K562 (cell line): ENCODE results near the gene GLB1L2. TPM values are rescaled to one million over a fixed set of nuclear protein-coding genes. Genes with fewer than 3 reads are reported as not detected.

ENCODE experiments used
- CUX1 ChIP-seq: fragments of 200-800 bp; sonication (Bioruptor generic); IDR thresholded peaks from 2 replicates; pipeline ENCODE4 v1.6.1; 2016; ENCODE audit warnings: missing genetic modification characterization, missing compliant biosample characterization
- GABPB2 ChIP-seq: fragments of 250-450 bp; sonication (Bioruptor Pico); conservative IDR thresholded peaks from 2 replicates; pipeline ENCODE4 v1.5.1; 2021; ENCODE audit warnings: mild to moderate bottlenecking
- L3MBTL2 ChIP-seq: fragments of 450-650 bp; IDR thresholded peaks from 2 replicates; pipeline ENCODE4 v1.6.1; 2016; ENCODE audit warnings: mild to moderate bottlenecking, moderate library complexity
- NKRF ChIP-seq: fragments of 450-650 bp; IDR thresholded peaks from 2 replicates; pipeline ENCODE4 v1.6.1; 2016; ENCODE audit warnings: borderline replicate concordance
- RAD21 ChIP-seq, 2 experiments: fragments of 250-450 bp in 1 of 2; fragments of 450-650 bp in 1 of 2; sonication (Bioruptor Pico) in 1 of 2; formaldehyde crosslinking in 1 of 2; IDR thresholded peaks in 1 of 2; conservative IDR thresholded peaks in 1 of 2; 2 replicates each; pipeline versions ENCODE4 v1.4.0 to v1.8.0; 2020 to 2022; ENCODE audit warnings: mild to moderate bottlenecking in 2 of 2, moderate library complexity in 1 of 2
- RCOR1 ChIP-seq, 2 experiments: IDR thresholded peaks; 2 replicates each; pipeline ENCODE4 v1.6.1; 2012; ENCODE audit warnings: low read depth in 2 of 2, low read length in 2 of 2, borderline replicate concordance in 1 of 2, improper control_type of control experiment in 1 of 2
- SRSF7 ChIP-seq: fragments of 200-400 bp; formaldehyde crosslinking; optimal IDR thresholded peaks from 2 replicates; pipeline ENCODE3; 2017; ENCODE audit warnings: mild to moderate bottlenecking, low read depth, low read length
- UBTF ChIP-seq, 2 experiments: IDR thresholded peaks; 2 replicates each; pipeline ENCODE4 v1.6.1; 2012; ENCODE audit warnings: improper control_type of control experiment in 2 of 2, low read depth in 2 of 2, low read length in 2 of 2, borderline replicate concordance in 1 of 2
- VEZF1 ChIP-seq: fragments of 200-800 bp; sonication (Bioruptor generic); IDR thresholded peaks from 2 replicates; pipeline ENCODE4 v1.6.1; 2017; ENCODE audit warnings: missing genetic modification characterization, missing compliant biosample characterization
- ZBTB33 ChIP-seq: sonication (generic); formaldehyde crosslinking; IDR thresholded peaks from 2 replicates; pipeline ENCODE4 v1.8.1; 2023; ENCODE audit warnings: mild to moderate bottlenecking, missing genetic modification reagents
- polyA plus RNA-seq, 8 experiments: library from polyadenylated mRNA; depleted of rRNA in 4 of 8; stranded (reverse) in 5 of 8; unstranded in 3 of 8; fragments of >200 nt; fragmentation: Nextera tagmentation in 2 of 8; fragmentation: Illumina TruSeq in 1 of 8; extraction: Ambion mirVana in 2 of 8; extraction: Trizol in 1 of 8; gene quantifications; 2 replicates each; pipeline versions ENCODE4 v1.2.1 to v1.2.3, GENCODE V29; 2011 to 2014; ENCODE audit warnings: inconsistent platforms in 1 of 8, missing spikeins in 1 of 8
- total RNA-seq, 7 experiments: library from RNA; depleted of rRNA in 6 of 7; stranded (reverse); fragments of >200 nt in 6 of 7; fragmentation: Illumina TruSeq in 2 of 7; extraction: Trizol in 2 of 7; gene quantifications; 2 replicates each; pipeline versions ENCODE4 v1.2.1 to v1.2.3, GENCODE V29; 2011 to 2021; ENCODE audit warnings: low replicate concordance in 1 of 7

GLB1L2 gene
- total and polyA plus RNA-seq, 9 of the 15 experiments (the other 6 are each of a cell fraction or from before 2014, with no cell fraction given): 0.84 to 21.4 (median 13.8) TPM

- TF ChIP-seq ZBTB33 (CRISPR knock-in tag) (peak; percentile 88), L3MBTL2 (peak; percentile 69; the same call in 1 of the 2 replicates), UBTF (IDR thresholded peaks at IDR 0.05; ENCODE audit: borderline replicate concordance in 1 of 2, low read depth in 2 of 2, low read length in 2 of 2) (0 out of 4 replicates have a peak, but pooled peaks of 1 of the 2 experiments have one; percentile 66), RCOR1 (IDR thresholded peaks at IDR 0.05; ENCODE audit: borderline replicate concordance in 1 of 2, low read depth in 2 of 2, low read length in 2 of 2) (0 out of 4 replicates have a peak, but pooled peaks of 1 of the 2 experiments have one; percentile 9), GABPB2 (CRISPR knock-in tag) (no peak), VEZF1 (CRISPR knock-in tag) (0 out of 2 replicates have a peak, but pooled peaks have one; percentile 11), RAD21 (CRISPR knock-in tag; conservative IDR thresholded peaks at IDR 0.05 in 1 of 2, IDR thresholded peaks at IDR 0.05 in 1 of 2) (peak; percentile 93 to 94), SRSF7 (no peak), NKRF (no peak), CUX1 (CRISPR knock-in tag) (no peak)
Measured at GRCh38 chr11:134360050-134360835, 28.5 kb downstream of the GLB1L2 start (continued).
